Fibroblast of lung (primary cell): ENCODE results near the gene TMEM203. TPM values are rescaled to one million over a fixed set of nuclear protein-coding genes. Genes with fewer than 3 reads are reported as not detected.

Experiments used
- DNase-seq, 2 donors: peaks; one replicate each; pipeline versions ENCODE4 v3.0.0 to v3.0.0-alpha.2; 2010; ENCODE audit warnings: low read depth in 2 of 2
- H2AFZ ChIP-seq: 2 replicates; pipeline ENCODE4 v1.5.1; 2012; ENCODE audit warnings: low read length, control low read depth, inconsistent platforms
- H3K27ac ChIP-seq: 2 replicates; pipeline ENCODE4 v1.5.1; 2011; ENCODE audit warnings: low read length, control low read depth; ENCODE audit not compliant: insufficient read depth
- H3K27me3 ChIP-seq: 2 replicates; pipeline ENCODE4 v1.5.1; 2011; ENCODE audit warnings: mild to moderate bottlenecking, low read length; ENCODE audit not compliant: control insufficient read depth, insufficient read depth
- H3K36me3 ChIP-seq: 2 replicates; pipeline ENCODE4 v1.5.1; 2011; ENCODE audit warnings: low read length; ENCODE audit not compliant: control insufficient read depth, insufficient read depth
- H3K4me1 ChIP-seq: 2 replicates; pipeline ENCODE4 v1.5.1; 2011; ENCODE audit warnings: low read length; ENCODE audit not compliant: control insufficient read depth, insufficient read depth; ENCODE audit errors: extremely low read depth
- H3K4me2 ChIP-seq: 2 replicates; pipeline ENCODE4 v1.5.1; 2011; ENCODE audit warnings: low read length, control low read depth; ENCODE audit not compliant: insufficient read depth; ENCODE audit errors: extremely low read depth
- H3K4me3 ChIP-seq, 4 experiments: fragments of 200-600 bp in 1 of 4; sonication (generic) in 1 of 4; replicated peaks in 1 of 4; 2 replicates each; pipeline ENCODE4 v1.5.1; 2011 to 2016; ENCODE audit warnings: low read length in 4 of 4, low read depth in 3 of 4, mild to moderate bottlenecking in 3 of 4, control low read depth in 2 of 4, inconsistent platforms in 1 of 4, mixed read lengths in 1 of 4; ENCODE audit not compliant: insufficient read depth in 1 of 4; ENCODE audit errors: control extremely low read depth in 1 of 4
- H3K79me2 ChIP-seq: 2 replicates; pipeline ENCODE4 v1.5.1; 2012; ENCODE audit warnings: mild to moderate bottlenecking, low read length, inconsistent platforms; ENCODE audit not compliant: control insufficient read depth, insufficient read depth
- H3K9ac ChIP-seq: 2 replicates; pipeline ENCODE4 v1.5.1; 2011; ENCODE audit warnings: mild to moderate bottlenecking, low read length, control low read depth; ENCODE audit not compliant: insufficient read depth
- H3K9me3 ChIP-seq: 2 replicates; pipeline ENCODE4 v1.5.1; 2012; ENCODE audit warnings: low read depth, low read length; ENCODE audit not compliant: control insufficient read depth, insufficient read depth
- H4K20me1 ChIP-seq: 2 replicates; pipeline ENCODE4 v1.5.1; 2011; ENCODE audit warnings: low read length; ENCODE audit not compliant: control insufficient read depth, insufficient read depth; ENCODE audit errors: extremely low read depth
- EZH2 ChIP-seq: IDR thresholded peaks from 2 replicates; pipeline ENCODE4 v1.5.1; 2012; ENCODE audit warnings: low read length, control low read depth, mild to moderate bottlenecking; ENCODE audit errors: missing control alignments
- polyA plus RNA-seq, 2 donors: library from polyadenylated mRNA; depleted of rRNA in 1 of 2; stranded (reverse) in 1 of 2; unstranded in 1 of 2; fragments of >200 nt; gene quantifications; 2 replicates each; pipeline ENCODE4 v1.2.1, GENCODE V29; 2011 to 2012; ENCODE audit warnings: missing spikeins in 1 of 2
- total RNA-seq: library from RNA; depleted of rRNA; stranded (reverse); fragments of >200 nt; gene quantifications from 2 replicates; pipeline ENCODE4 v1.2.1, GENCODE V29; 2014
- TF ChIP-seq, protein P1 (sequence below), 2 donors: IDR thresholded peaks in 1 of 2; conservative IDR thresholded peaks in 1 of 2; 1 replicate in 1 of 2; 2 replicates in 1 of 2; pipeline ENCODE4 v1.5.1; 2011 to 2012; ENCODE audit warnings: low read length in 2 of 2, control low read depth in 1 of 2, inconsistent platforms in 1 of 2, low read depth in 1 of 2, mild to moderate bottlenecking in 1 of 2

Gene TMEM203
- total and polyA plus RNA-seq, 2 donors (not counting 1 experiment from before 2014, with no cell fraction given): 36.3 to 38.6 TPM

DNA sequence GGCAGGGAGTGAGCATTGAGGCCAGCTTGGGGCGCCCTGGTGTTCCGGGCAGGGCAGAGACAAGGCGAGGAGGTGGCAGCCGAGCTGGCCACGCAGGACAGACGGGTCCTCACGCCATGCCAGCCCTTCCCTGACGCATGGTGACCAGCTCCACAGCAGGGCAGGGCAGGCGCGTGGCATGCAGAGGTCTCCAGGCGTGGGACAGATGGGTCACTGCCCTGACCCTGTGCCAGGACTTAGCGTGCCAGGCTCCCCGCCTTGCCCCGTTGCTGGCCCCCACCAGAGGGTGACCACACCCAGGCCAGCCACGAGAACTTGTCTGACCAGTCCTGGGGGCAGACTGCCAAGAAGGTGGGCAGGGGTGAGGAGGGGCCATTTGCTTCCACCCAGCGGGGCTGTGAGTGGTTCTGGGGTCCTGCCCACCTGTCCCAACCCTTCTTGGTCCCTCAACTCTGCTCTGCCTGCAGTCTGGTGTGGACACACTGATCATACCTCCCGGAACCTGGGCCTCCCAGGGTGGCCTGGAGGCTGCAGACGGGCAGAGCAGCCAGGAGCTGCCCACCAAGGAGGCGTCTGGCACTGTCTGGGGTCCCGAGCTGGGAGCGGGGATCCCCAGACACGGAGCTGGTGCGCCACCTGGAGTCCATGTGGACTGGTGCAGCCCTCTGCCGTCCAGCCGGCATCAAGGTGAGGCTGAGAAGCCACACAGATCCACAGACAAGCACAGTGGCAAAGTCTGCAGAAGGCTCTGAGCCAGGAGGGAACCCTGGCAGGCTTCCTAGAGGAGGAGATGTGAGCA lies 21.8 kb upstream of the TMEM203 start, which contains the start of gene RNF224:
TSS of gene RNF224 (plus strand) at position 449 of the 799 bp plus-strand sequence. CDS start 834 bp downstream, outside the sequence.
- Histone ChIP-seq H3K4me1 (peaks cover 3% of the 10 kb centered on the region), H4K20me1 (no peaks in the 10 kb centered on the region), H3K27ac (no peak within 1 kb of the TSS), H3K4me2 (no peak within 1 kb of the TSS), H3K27me3 (no peaks in the 10 kb centered on the region), H3K9ac (no peak within 1 kb of the TSS), H3K79me2 (no peaks in the 10 kb centered on the region), H3K9me3 (no peaks in the 10 kb centered on the region), H3K4me3 (no peak within 1 kb of the TSS), H3K36me3 (no peaks in the 10 kb centered on the region), H2AFZ (no peak within 1 kb of the TSS)
- DNase-seq: peak; percentile 49 to 63
- TF ChIP-seq, protein P1, sequence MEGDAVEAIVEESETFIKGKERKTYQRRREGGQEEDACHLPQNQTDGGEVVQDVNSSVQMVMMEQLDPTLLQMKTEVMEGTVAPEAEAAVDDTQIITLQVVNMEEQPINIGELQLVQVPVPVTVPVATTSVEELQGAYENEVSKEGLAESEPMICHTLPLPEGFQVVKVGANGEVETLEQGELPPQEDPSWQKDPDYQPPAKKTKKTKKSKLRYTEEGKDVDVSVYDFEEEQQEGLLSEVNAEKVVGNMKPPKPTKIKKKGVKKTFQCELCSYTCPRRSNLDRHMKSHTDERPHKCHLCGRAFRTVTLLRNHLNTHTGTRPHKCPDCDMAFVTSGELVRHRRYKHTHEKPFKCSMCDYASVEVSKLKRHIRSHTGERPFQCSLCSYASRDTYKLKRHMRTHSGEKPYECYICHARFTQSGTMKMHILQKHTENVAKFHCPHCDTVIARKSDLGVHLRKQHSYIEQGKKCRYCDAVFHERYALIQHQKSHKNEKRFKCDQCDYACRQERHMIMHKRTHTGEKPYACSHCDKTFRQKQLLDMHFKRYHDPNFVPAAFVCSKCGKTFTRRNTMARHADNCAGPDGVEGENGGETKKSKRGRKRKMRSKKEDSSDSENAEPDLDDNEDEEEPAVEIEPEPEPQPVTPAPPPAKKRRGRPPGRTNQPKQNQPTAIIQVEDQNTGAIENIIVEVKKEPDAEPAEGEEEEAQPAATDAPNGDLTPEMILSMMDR (conservative IDR thresholded peaks at IDR 0.05 in 1 of 2, IDR thresholded peaks at IDR 0.05 in 1 of 2; ENCODE audit: low read depth in 1 of 2, low read length in 2 of 2): peak; percentile 66 to 83
- TF ChIP-seq EZH2: no peak

DNA sequence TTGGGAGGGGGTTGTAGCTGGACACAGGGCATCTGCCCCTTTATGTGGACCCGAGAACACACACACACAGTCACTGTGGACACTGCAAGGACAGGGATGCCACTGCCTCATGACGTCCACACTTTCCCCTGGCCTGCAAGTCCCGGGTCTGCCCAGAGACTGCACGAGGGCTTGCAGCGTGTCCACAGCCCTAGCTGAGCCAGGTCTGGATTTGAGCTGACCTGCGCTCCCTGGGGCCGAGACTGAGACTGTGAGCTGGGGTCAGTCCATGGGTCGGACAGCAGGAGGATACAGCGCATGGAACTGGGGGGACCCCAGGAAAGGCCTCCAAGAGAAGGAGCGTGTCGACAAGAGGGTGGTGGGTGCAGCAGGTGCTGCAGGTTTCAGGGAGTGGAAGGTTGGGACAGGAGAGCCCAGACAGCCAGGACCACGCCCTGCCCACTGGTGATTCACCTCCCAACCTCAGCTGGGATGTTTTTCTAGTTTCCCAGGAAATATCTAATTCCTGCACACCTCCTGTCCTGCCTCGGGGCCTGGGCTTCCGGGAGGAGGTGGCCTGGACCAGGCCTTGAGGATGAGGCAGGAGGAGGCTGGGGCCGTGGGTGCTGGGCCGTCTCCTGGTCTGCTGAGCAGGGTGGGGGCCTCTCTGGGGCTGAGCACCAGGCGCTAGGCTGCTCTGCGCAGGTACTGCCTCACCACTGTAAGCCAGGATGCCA lies 21.0 kb upstream of the TMEM203 start:
- no peaks in the 10 kb centered on the region for H3K27me3 ChIP-seq
- H4K20me1 ChIP-seq: no peaks in the 10 kb centered on the region
- H3K4me3 ChIP-seq: no peak overlapping the region
- DNase-seq: no peak
- no peaks in the 10 kb centered on the region for H3K79me2 ChIP-seq
- H3K36me3 ChIP-seq: no peaks in the 10 kb centered on the region
- no peak for TF ChIP-seq EZH2
- TF ChIP-seq, protein P1 (conservative IDR thresholded peaks at IDR 0.05 in 1 of 2, IDR thresholded peaks at IDR 0.05 in 1 of 2; ENCODE audit: low read depth in 1 of 2, low read length in 2 of 2): no peak
- H3K9me3 ChIP-seq: no peaks in the 10 kb centered on the region
- H3K27ac ChIP-seq: no peak overlapping the region
- H3K9ac ChIP-seq: no peak overlapping the region
- no peak overlapping the region for H2AFZ ChIP-seq
- peaks cover 3% of the 10 kb centered on the region for H3K4me1 ChIP-seq
- no peak overlapping the region for H3K4me2 ChIP-seq

DNA sequence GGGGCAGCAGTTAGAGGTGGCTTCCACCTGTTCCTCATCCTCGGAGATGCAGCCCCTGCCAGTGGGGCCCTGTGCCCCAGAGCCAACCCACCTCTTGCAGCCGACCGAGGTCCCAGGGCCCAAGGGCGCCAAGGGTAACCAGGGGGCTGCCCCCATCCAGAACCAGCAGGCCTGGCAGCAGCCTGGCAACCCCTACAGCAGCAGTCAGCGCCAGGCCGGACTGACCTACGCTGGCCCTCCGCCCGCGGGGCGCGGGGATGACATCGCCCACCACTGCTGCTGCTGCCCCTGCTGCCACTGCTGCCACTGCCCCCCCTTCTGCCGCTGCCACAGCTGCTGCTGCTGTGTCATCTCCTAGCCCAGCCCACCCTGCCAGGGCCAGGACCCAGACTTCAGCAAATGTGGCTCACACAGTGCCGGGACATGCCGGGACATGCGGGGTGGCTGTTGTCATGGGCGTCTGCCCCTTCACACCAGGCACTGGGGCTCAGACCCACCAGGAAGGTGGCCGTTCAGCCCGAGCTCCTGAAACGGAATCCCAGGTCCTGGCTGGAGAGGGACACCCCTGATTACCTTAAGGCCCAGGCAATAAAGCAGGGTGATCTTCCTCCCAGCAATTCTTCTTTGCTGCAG lies 20.4 kb upstream of the TMEM203 start:
- Histone ChIP-seq H2AFZ (no peak overlapping the region), H3K9me3 (no peaks in the 10 kb centered on the region), H3K9ac (no peak overlapping the region), H3K4me2 (no peak overlapping the region), H3K27me3 (no peaks in the 10 kb centered on the region), H3K36me3 (no peaks in the 10 kb centered on the region), H3K79me2 (no peaks in the 10 kb centered on the region), H4K20me1 (no peaks in the 10 kb centered on the region), H3K27ac (no peak overlapping the region), H3K4me3 (no peak overlapping the region), H3K4me1 (peaks cover 3% of the 10 kb centered on the region)
- DNase-seq: no peak
- TF ChIP-seq, protein P1 (conservative IDR thresholded peaks at IDR 0.05 in 1 of 2, IDR thresholded peaks at IDR 0.05 in 1 of 2; ENCODE audit: low read depth in 1 of 2, low read length in 2 of 2): no peak
- TF ChIP-seq EZH2: no peak
